ENCODE results near the gene SPDYE1. TPM values are rescaled to one million over a fixed set of nuclear protein-coding genes. Genes with fewer than 3 reads are reported as not detected.

The SPDYE1 gene
- total RNA-seq, 1 experiment from 2014 or later = not detected

GRCh38 chr7:44043902-44044301 is 46.2 kb downstream of the SPDYE1 start:
- CTCF ChIA-PET = interaction anchor here (0.8 to 1.9 kb wide), 6 partner anchors 20 to 491 kb away, joined by 3 to 9 read pairs (median 6); partner anchors contain the start of genes POLD2 and YKT6
- TF ChIP-seq TEAD1 (CRISPR knock-in tag; IDR thresholded peaks at IDR 0.05) (no peak), NR3C1 (CRISPR knock-in tag; conservative IDR thresholded peaks at IDR 0.05; ENCODE audit: low read depth) (no peak), JAZF1 (CRISPR knock-in tag; IDR thresholded peaks at IDR 0.05) (no peak), ZNF219 (CRISPR knock-in tag; IDR thresholded peaks at IDR 0.05; ENCODE audit: borderline replicate concordance) (no peak), CTCF (IDR thresholded peaks at IDR 0.05) (no peak), TEAD4 (CRISPR knock-in tag; IDR thresholded peaks at IDR 0.05) (no peak), ZNF416 (CRISPR knock-in tag; IDR thresholded peaks at IDR 0.05) (no peak), ZSCAN18 (CRISPR knock-in tag; IDR thresholded peaks at IDR 0.05) (no peak), CREB1 (CRISPR knock-in tag; IDR thresholded peaks at IDR 0.05) (no peak), TCF7 (CRISPR knock-in tag; IDR thresholded peaks at IDR 0.05; ENCODE audit: low read depth) (no peak), ZNF532 (CRISPR knock-in tag; IDR thresholded peaks at IDR 0.05; ENCODE audit: borderline replicate concordance) (no peak), NFYB (CRISPR knock-in tag; conservative IDR thresholded peaks at IDR 0.05; ENCODE audit: low read depth) (no peak), E2F1 (CRISPR knock-in tag; IDR thresholded peaks at IDR 0.05) (no peak), STAT6 (CRISPR knock-in tag; conservative IDR thresholded peaks at IDR 0.05; ENCODE audit: low read depth) (no peak), USF1 (CRISPR knock-in tag; IDR thresholded peaks at IDR 0.05) (no peak), CBFB (CRISPR knock-in tag; IDR thresholded peaks at IDR 0.05; ENCODE audit: low read depth) (no peak), MLX (CRISPR knock-in tag; IDR thresholded peaks at IDR 0.05) (no peak), GTF2I (CRISPR knock-in tag; conservative IDR thresholded peaks at IDR 0.05) (no peak), ZNF317 (CRISPR knock-in tag; IDR thresholded peaks at IDR 0.05; ENCODE audit: borderline replicate concordance, low read depth) (no peak), ZNF671 (CRISPR knock-in tag; IDR thresholded peaks at IDR 0.05) (no peak)
- ATAC-seq (no peak), DNase-seq (ENCODE audit: low spot score) (no peak)
- Mint-ChIP-seq H3K4me1 (peaks cover 13% of the 10 kb centered on the region), H3K27me3 (ENCODE audit: low read depth) (peaks cover 23% of the 10 kb centered on the region), H3K9me3 (peaks cover 5% of the 10 kb centered on the region; the same call in 1 of the 2 replicates), H3K4me3 (peak overlapping the region; percentile 83), H3K27ac (peak overlapping the region; percentile 84), H3K36me3 (peaks cover 7% of the 10 kb centered on the region; the same call in 1 of the 2 replicates)
- POLR2A ChIA-PET = interaction anchor here (0.7 to 0.9 kb wide), 2 partner anchors 22 to 80 kb away, joined by 3 read pairs; partner anchors contain the start of gene PGAM2
